SU-DHL-6 (cell line): ENCODE measurements around the gene ORAI2.
"Not testable (repeated sequence)": the region's sequence is repeated elsewhere in the genome, so short reads cannot be mapped to it uniquely, and the experiment has no call there.

Source experiments
- H2AFZ ChIP-seq: fragments of 200-600 bp; sonication (generic); 2 replicates; pipeline ENCODE4 v1.6.1; 2014; ENCODE audit warnings: low read depth, mild to moderate bottlenecking, moderate library complexity, mixed read lengths, antibody characterized with exemption, low read length; ENCODE audit not compliant: severe bottlenecking
- H3F3A ChIP-seq: fragments of 200-600 bp; shearing (Covaris generic); 2 replicates; pipeline ENCODE4 v1.6.0; 2016; ENCODE audit warnings: antibody characterized with exemption, mild to moderate bottlenecking; ENCODE audit not compliant: insufficient read depth
- H3K27ac ChIP-seq: fragments of 200-600 bp; sonication (generic); 2 replicates; pipeline ENCODE4 v1.5.1; 2016; ENCODE audit warnings: low read depth, mild to moderate bottlenecking, low read length, moderate library complexity, mixed read lengths
- H3K27me3 ChIP-seq: fragments of 200-600 bp; sonication (generic), shearing (Covaris generic); 2 replicates; pipeline ENCODE4 v1.6.0; 2014; ENCODE audit warnings: mild to moderate bottlenecking, low read length
- H3K36me3 ChIP-seq: fragments of 200-600 bp; sonication (generic); 2 replicates; pipeline ENCODE4 v1.6.1; 2014; ENCODE audit warnings: mild to moderate bottlenecking, low read length, mixed read lengths
- H3K4me2 ChIP-seq: fragments of 300-600, 200-600 bp; shearing (Covaris generic), sonication (generic); 2 replicates; pipeline ENCODE4 v1.6.0; 2014; ENCODE audit warnings: low read length, low read depth, mild to moderate bottlenecking; ENCODE audit not compliant: poor library complexity, severe bottlenecking
- H3K4me3 ChIP-seq: fragments of 200-600 bp; sonication (generic); 2 replicates; pipeline ENCODE4 v1.5.1; 2014; ENCODE audit warnings: antibody characterized with exemption, low read length, mild to moderate bottlenecking, mixed read lengths; ENCODE audit not compliant: insufficient read depth, poor library complexity, severe bottlenecking
- H3K79me2 ChIP-seq: fragments of 200-600 bp; sonication (generic); 2 replicates; pipeline ENCODE4 v1.6.1; 2014; ENCODE audit warnings: mild to moderate bottlenecking, low read length, moderate library complexity; ENCODE audit not compliant: insufficient read depth
- H3K9ac ChIP-seq: fragments of 200-600 bp; sonication (generic); 2 replicates; pipeline ENCODE4 v1.7.0; 2014; ENCODE audit warnings: mild to moderate bottlenecking, low read length
- H3K9me2 ChIP-seq: fragments of 200-600 bp; sonication (generic); replicated peaks from 2 replicates; pipeline ENCODE4 v1.6.1; 2014; ENCODE audit warnings: low read length; ENCODE audit not compliant: insufficient read depth
- H3K9me3 ChIP-seq: fragments of 200-600 bp; sonication (generic); 2 replicates; pipeline ENCODE4 v1.6.1; 2014; ENCODE audit warnings: low read length, mixed read lengths; ENCODE audit not compliant: insufficient read depth
- H4K20me1 ChIP-seq: fragments of 200-600 bp; sonication (generic); 2 replicates; pipeline ENCODE4 v1.6.1; 2014; ENCODE audit warnings: low read depth, mild to moderate bottlenecking, antibody characterized with exemption, low read length, moderate library complexity, mixed read lengths
- EZH2phosphoT487 ChIP-seq: fragments of 200-600 bp; sonication (generic), shearing (Covaris generic); conservative IDR thresholded peaks from 2 replicates; pipeline ENCODE4 v1.6.1; 2018; ENCODE audit warnings: mild to moderate bottlenecking, antibody characterized with exemption, low read length, moderate library complexity, mixed read lengths
- TF ChIP-seq, protein P1 (sequence below): fragments of 200-600 bp; sonication (generic); IDR thresholded peaks from one replicate; pipeline ENCODE4 v1.5.1; 2017; ENCODE audit warnings: antibody characterized with exemption, mild to moderate bottlenecking, low read length, moderate library complexity; ENCODE audit not compliant: insufficient read depth, poor library complexity, severe bottlenecking

The ORAI2 gene

GRCh38 chr7:102473271-102473991 lies 40.1 kb downstream of the ORAI2 start:
- H4K20me1 ChIP-seq: no peaks in the 10 kb centered on the region
- no peak overlapping the region for H3K4me3 ChIP-seq
- H3K9me2 ChIP-seq: no peaks in the 10 kb centered on the region
- H3K36me3 ChIP-seq: no peaks in the 10 kb centered on the region
- H2AFZ ChIP-seq: no peak overlapping the region
- no peak overlapping the region for H3K27ac ChIP-seq
- TF ChIP-seq EZH2phosphoT487: no peak
- TF ChIP-seq, protein P1, sequence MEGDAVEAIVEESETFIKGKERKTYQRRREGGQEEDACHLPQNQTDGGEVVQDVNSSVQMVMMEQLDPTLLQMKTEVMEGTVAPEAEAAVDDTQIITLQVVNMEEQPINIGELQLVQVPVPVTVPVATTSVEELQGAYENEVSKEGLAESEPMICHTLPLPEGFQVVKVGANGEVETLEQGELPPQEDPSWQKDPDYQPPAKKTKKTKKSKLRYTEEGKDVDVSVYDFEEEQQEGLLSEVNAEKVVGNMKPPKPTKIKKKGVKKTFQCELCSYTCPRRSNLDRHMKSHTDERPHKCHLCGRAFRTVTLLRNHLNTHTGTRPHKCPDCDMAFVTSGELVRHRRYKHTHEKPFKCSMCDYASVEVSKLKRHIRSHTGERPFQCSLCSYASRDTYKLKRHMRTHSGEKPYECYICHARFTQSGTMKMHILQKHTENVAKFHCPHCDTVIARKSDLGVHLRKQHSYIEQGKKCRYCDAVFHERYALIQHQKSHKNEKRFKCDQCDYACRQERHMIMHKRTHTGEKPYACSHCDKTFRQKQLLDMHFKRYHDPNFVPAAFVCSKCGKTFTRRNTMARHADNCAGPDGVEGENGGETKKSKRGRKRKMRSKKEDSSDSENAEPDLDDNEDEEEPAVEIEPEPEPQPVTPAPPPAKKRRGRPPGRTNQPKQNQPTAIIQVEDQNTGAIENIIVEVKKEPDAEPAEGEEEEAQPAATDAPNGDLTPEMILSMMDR: no peak
- no peak overlapping the region for H3K9ac ChIP-seq
- H3K4me2 ChIP-seq: no peak overlapping the region
- no peaks in the 10 kb centered on the region for H3K27me3 ChIP-seq
- H3K79me2 ChIP-seq: no peaks in the 10 kb centered on the region
- H3F3A ChIP-seq: no peaks in the 10 kb centered on the region
- no peaks in the 10 kb centered on the region for H3K9me3 ChIP-seq

GRCh38 chr7:102474116-102474515 lies 40.7 kb downstream of the ORAI2 start:
- not testable (repeated sequence) for H4K20me1 ChIP-seq, H3K4me3 ChIP-seq, H3K36me3 ChIP-seq, H3K27ac ChIP-seq, H3K27me3 ChIP-seq, H3K4me2 ChIP-seq, H3K79me2 ChIP-seq, H2AFZ ChIP-seq, H3K9me3 ChIP-seq, H3F3A ChIP-seq, H3K9ac ChIP-seq, H3K9me2 ChIP-seq

GRCh38 chr7:102474736-102475435 lies 41.5 kb downstream of the ORAI2 start:
- H3K79me2 ChIP-seq, H3K9me3 ChIP-seq, H3K9me2 ChIP-seq, H3K9ac ChIP-seq, H3K27me3 ChIP-seq, H3K4me2 ChIP-seq, H3K36me3 ChIP-seq, H4K20me1 ChIP-seq, H2AFZ ChIP-seq, H3K4me3 ChIP-seq, H3F3A ChIP-seq, H3K27ac ChIP-seq: not testable (repeated sequence)

GRCh38 chr7:102478314-102479208 lies 45.2 kb downstream of the ORAI2 start, which contains the start of gene POLR2J:
Gene POLR2J, minus strand, starts transcription at chr7:102478922. Its CDS starts 62 bp downstream, at chr7:102478860.
- H3F3A ChIP-seq, H3K36me3 ChIP-seq, H4K20me1 ChIP-seq, H3K4me2 ChIP-seq, H3K27ac ChIP-seq, H2AFZ ChIP-seq, H3K9me3 ChIP-seq, H3K9me2 ChIP-seq, H3K79me2 ChIP-seq, H3K27me3 ChIP-seq: not testable (repeated sequence)
- Histone ChIP-seq H3K4me3 (peak within 1 kb of the TSS; percentile 38), H3K9ac (peak within 1 kb of the TSS; percentile 48; the same call in 1 of the 2 replicates)

- not testable (repeated sequence) for H3K27ac ChIP-seq, H2AFZ ChIP-seq, H3K9me2 ChIP-seq, H3K4me2 ChIP-seq, H3K4me3 ChIP-seq, H3K9ac ChIP-seq, H3K9me3 ChIP-seq, H3K79me2 ChIP-seq, H4K20me1 ChIP-seq, H3K27me3 ChIP-seq, H3K36me3 ChIP-seq, H3F3A ChIP-seq
Measured at GRCh38 chr7:102479209-102479584, 45.8 kb downstream of the ORAI2 start.

DNA sequence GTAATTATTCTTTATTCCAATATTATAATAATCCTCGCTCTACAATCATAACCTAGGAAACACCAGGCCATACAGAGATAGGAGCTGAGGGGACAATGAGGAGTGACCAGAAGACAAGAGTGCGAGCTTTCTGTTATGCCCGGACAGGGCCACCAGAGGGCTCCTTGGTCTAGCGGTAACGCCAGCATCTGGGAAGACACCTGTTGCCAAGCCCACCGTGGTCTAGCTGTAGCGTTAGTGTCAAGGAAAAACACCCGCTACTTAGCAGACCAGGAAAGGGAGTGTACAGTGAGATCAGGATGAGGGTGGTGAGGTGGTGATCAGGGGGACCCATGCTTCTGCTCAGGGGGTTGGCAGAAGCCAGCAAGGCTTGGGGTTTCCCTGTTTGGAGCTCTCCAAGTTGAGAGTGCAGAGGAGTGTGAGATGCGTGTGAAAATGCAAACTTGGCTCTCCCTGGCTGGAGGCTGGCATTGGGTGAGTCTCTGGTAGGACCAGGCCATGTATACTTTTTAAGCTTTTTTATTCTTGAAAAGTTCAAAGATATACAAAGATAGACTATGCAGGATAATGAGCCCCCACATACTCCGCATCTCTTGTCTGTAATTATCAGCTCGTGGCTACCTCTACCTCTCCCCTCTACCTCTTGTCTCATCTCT lies 46.7 kb downstream of the ORAI2 start:
- H3K9ac ChIP-seq, H4K20me1 ChIP-seq, H2AFZ ChIP-seq, H3K36me3 ChIP-seq, H3K27me3 ChIP-seq, H3K9me3 ChIP-seq, H3K4me2 ChIP-seq, H3K27ac ChIP-seq, H3K79me2 ChIP-seq, H3K4me3 ChIP-seq, H3F3A ChIP-seq, H3K9me2 ChIP-seq: not testable (repeated sequence)
